IPS-11a (cell line): ENCODE measurements around the gene FLAD1.
A peak's percentile ranks its signal among the peaks of the same experiment; 100 is the strongest.
"Not testable (repeated sequence)": the region's sequence is repeated elsewhere in the genome, so short reads cannot be mapped to it uniquely, and the experiment has no call there.

Experiments
- H3K4me3 ChIP-seq: one replicate; pipeline ENCODE4 v1.5.1; 2013; ENCODE audit warnings: low read depth, low read length, control low read depth

The FLAD1 gene

GRCh38 chr1:154988058-154988954 lies 5.2 kb downstream of the FLAD1 start:
- H3K4me3 ChIP-seq = no peak overlapping the region

GRCh38 chr1:154989195-154989860 lies 6.2 kb downstream of the FLAD1 start:
- H3K4me3 ChIP-seq = no peak overlapping the region

- H3K4me3 ChIP-seq = no peak overlapping the region
Measured at GRCh38 chr1:154990276-154990675, 7.1 kb downstream of the FLAD1 start.

- no peak overlapping the region for H3K4me3 ChIP-seq
Measured at GRCh38 chr1:154992721-154993571, 9.8 kb downstream of the FLAD1 start.

GRCh38 chr1:154993572-154994268 lies 10.6 kb downstream of the FLAD1 start, which contains the start of gene LENEP:
LENEP (plus strand) TSS chr1:154993586; CDS start chr1:154993608, 22 bp downstream.
- H3K4me3 ChIP-seq = no peak within 1 kb of the TSS

GRCh38 chr1:154994269-154994587 lies 11.1 kb downstream of the FLAD1 start:
- H3K4me3 ChIP-seq = no peak overlapping the region

- no peak overlapping the region for H3K4me3 ChIP-seq
Measured at GRCh38 chr1:154994591-154994990, 11.4 kb downstream of the FLAD1 start.

- H3K4me3 ChIP-seq = not testable (repeated sequence)
Measured at GRCh38 chr1:154995301-154995983, 12.3 kb downstream of the FLAD1 start.

GRCh38 chr1:154996966-154997701 lies 14.0 kb downstream of the FLAD1 start:
- no peak overlapping the region for H3K4me3 ChIP-seq

GRCh38 chr1:154998201-154998780 lies 15.1 kb downstream of the FLAD1 start:
- H3K4me3 ChIP-seq = no peak overlapping the region

- peak overlapping the region; percentile 10 for H3K4me3 ChIP-seq
Measured at GRCh38 chr1:154998818-154999570, 15.8 kb downstream of the FLAD1 start.

- peak overlapping the region; percentile 58 for H3K4me3 ChIP-seq
Measured at GRCh38 chr1:154999571-155000410, 16.6 kb downstream of the FLAD1 start.

- peak overlapping the region; percentile 58 for H3K4me3 ChIP-seq
Measured at GRCh38 chr1:155000411-155000725, 17.2 kb downstream of the FLAD1 start.

GRCh38 chr1:155000726-155001424 lies 17.7 kb downstream of the FLAD1 start:
- peak overlapping the region; percentile 43 for H3K4me3 ChIP-seq

- peak overlapping the region; percentile 43 for H3K4me3 ChIP-seq
Measured at GRCh38 chr1:155001425-155001674, 18.2 kb downstream of the FLAD1 start.

GRCh38 chr1:155001675-155002463 lies 18.7 kb downstream of the FLAD1 start:
- H3K4me3 ChIP-seq = peak overlapping the region; percentile 43
